Naive thymus-derived CD4-positive, alpha-beta T cell (primary cell): ENCODE data around the gene IL23R. TPM values are rescaled to one million over a fixed set of nuclear protein-coding genes. Genes with fewer than 3 reads are reported as not detected.
"Not testable (repeated sequence)": the region's sequence is repeated elsewhere in the genome, so short reads cannot be mapped to it uniquely, and the experiment has no call there.

Experiments
- ATAC-seq: fragments of 150-1000 bp; cut with Tn5 transposase; 2 replicates; pipeline ENCODE4 v1.10.0; 2021; ENCODE audit warnings: mild to moderate bottlenecking, moderate library complexity
- CTCF ChIA-PET: fragments of 350-600 bp; sonication (Branson Sonifier 250); formaldehyde crosslinking; loops from one replicate; lab custom pipeline; 2021; ENCODE audit warnings: antibody characterized with exemption; lab: Charles Lee
- POLR2A ChIA-PET: fragments of 350-600 bp; sonication (Branson Sonifier 250); formaldehyde crosslinking; loops from one replicate; lab custom pipeline; 2021; ENCODE audit warnings: antibody characterized with exemption, inconsistent platforms; lab: Charles Lee
- DNase-seq, 9 donors: peaks; one replicate each; pipeline versions ENCODE4 v3.0.0 to v3.0.0-alpha.2; 2020 to 2022; ENCODE audit warnings: mixed read lengths in 1 of 9
- H3K27ac ChIP-seq: one replicate; pipeline ENCODE4 v1.7.0; 2013; ENCODE audit warnings: mild to moderate bottlenecking, low read depth, low read length, moderate library complexity
- H3K27me3 ChIP-seq, 2 donors: one replicate each; pipeline ENCODE4 v1.7.0; 2013; ENCODE audit warnings: low read length in 2 of 2, mild to moderate bottlenecking in 2 of 2, moderate library complexity in 2 of 2; ENCODE audit not compliant: control insufficient read depth in 2 of 2, insufficient read depth in 2 of 2
- H3K36me3 ChIP-seq, 3 experiments: 1 replicate in 2 of 3; 2 replicates in 1 of 3; pipeline ENCODE4 v1.7.0; 2013; ENCODE audit warnings: low read length in 3 of 3, mild to moderate bottlenecking in 3 of 3, moderate library complexity in 1 of 3; ENCODE audit not compliant: insufficient read depth in 3 of 3, control insufficient read depth in 2 of 3
- H3K4me1 ChIP-seq, 2 donors: one replicate each; pipeline ENCODE4 v1.7.0; 2013; ENCODE audit warnings: low read length in 2 of 2, mild to moderate bottlenecking in 2 of 2, moderate library complexity in 1 of 2; ENCODE audit not compliant: control insufficient read depth in 2 of 2, insufficient read depth in 2 of 2
- H3K4me3 ChIP-seq: 2 replicates; pipeline ENCODE4 v1.7.0; 2013; ENCODE audit warnings: mild to moderate bottlenecking, low read length
- H3K9me3 ChIP-seq, 3 experiments: 1 replicate in 2 of 3; 2 replicates in 1 of 3; pipeline ENCODE4 v1.7.0; 2013; ENCODE audit warnings: low read length in 3 of 3; ENCODE audit not compliant: control insufficient read depth in 2 of 3
- H3K27ac Mint-ChIP-seq, 9 donors: one replicate each; pipeline ENCODE4 v1.8.0; 2020 to 2022; ENCODE audit warnings: mixed read lengths in 9 of 9, mild to moderate bottlenecking in 8 of 9, moderate library complexity in 5 of 9, inconsistent platforms in 2 of 9
- H3K27me3 Mint-ChIP-seq, 5 donors: one replicate each; pipeline ENCODE4 v1.8.0; 2021 to 2022; ENCODE audit warnings: mixed read lengths in 5 of 5, mild to moderate bottlenecking in 1 of 5
- H3K36me3 Mint-ChIP-seq, 5 donors: one replicate each; pipeline ENCODE4 v1.8.0; 2020 to 2022; ENCODE audit warnings: mixed read lengths in 5 of 5, mild to moderate bottlenecking in 3 of 5, inconsistent platforms in 1 of 5
- H3K4me1 Mint-ChIP-seq, 7 donors: one replicate each; pipeline ENCODE4 v1.8.0; 2020 to 2022; ENCODE audit warnings: mixed read lengths in 7 of 7, mild to moderate bottlenecking in 3 of 7, inconsistent platforms in 1 of 7
- H3K4me3 Mint-ChIP-seq, 10 donors: one replicate each; pipeline ENCODE4 v1.8.0; 2020 to 2022; ENCODE audit warnings: mild to moderate bottlenecking in 10 of 10, mixed read lengths in 10 of 10, moderate library complexity in 6 of 10, inconsistent platforms in 2 of 10
- H3K9me3 Mint-ChIP-seq, 11 donors: one replicate each; pipeline ENCODE4 v1.8.0; 2020 to 2022; ENCODE audit warnings: mixed read lengths in 11 of 11, mild to moderate bottlenecking in 4 of 11, inconsistent platforms in 1 of 11, moderate library complexity in 1 of 11
- intact Hi-C, 2 donors: fragments of 100-400 bp; cut with micrococcal nuclease; formaldehyde crosslinking; loops; one replicate each; pipeline ENCODE4 v1.15.1; 2023
- polyA plus RNA-seq, 2 donors: library from polyadenylated mRNA; unstranded; fragments of 300-500 nt; fragmentation: Illumina TruSeq; gene quantifications; one replicate each; pipeline ENCODE4 v1.2.3, GENCODE V29; 2021
- total RNA-seq, 6 experiments: library from RNA in 5 of 6; stranded (reverse) in 5 of 6; gene quantifications; 1 replicate in 5 of 6; 2 replicates in 1 of 6; pipeline ENCODE4 v1.2.3 and lab custom pipeline; 2021 to 2026

IL23R gene
- total and polyA plus RNA-seq, 7 experiments from 2014 or later: 0.09 to 0.48 (median 0.17) TPM; not detected in 4

GRCh38 chr1:67146101-67146500 lies 20.2 kb upstream of the IL23R start:
- DNase-seq (no peak), ATAC-seq (no peak)
- no peaks in the 10 kb centered on the region for H3K36me3 ChIP-seq
- Mint-ChIP-seq H3K27me3 (peaks cover 0 to 4% (median 0%) of the 10 kb centered on the region in 5 donors), H3K4me1 (peaks cover 27 to 64% (median 55%) of the 10 kb centered on the region in 7 donors), H3K4me3 (no peak overlapping the region), H3K36me3 (peaks cover 0 to 1% (median 0%) of the 10 kb centered on the region in 5 donors), H3K9me3 (no peaks in the 10 kb centered on the region), H3K27ac (peak overlapping the region in 1 of 9 donors; percentile 35)
- peaks cover 10 to 22% of the 10 kb centered on the region in 2 donors for H3K4me1 ChIP-seq
- no peak overlapping the region for H3K27ac ChIP-seq
- H3K9me3 ChIP-seq: no peaks in the 10 kb centered on the region
- no peaks in the 10 kb centered on the region for H3K27me3 ChIP-seq
- H3K4me3 ChIP-seq: no peak overlapping the region
- ChIA-PET POLR2A (interaction anchor here (0.8 to 3.2 kb wide), 4 partner anchors 11 to 93 kb away, joined by 4 to 14 read pairs (median 8); partner anchors contain the start of genes C1orf141 and SLC35D1), CTCF (interaction anchor here (0.6 to 13.4 kb wide), 8 partner anchors 25 to 379 kb away, joined by 3 to 157 read pairs (median 4); no protein-coding TSS in a partner anchor)
- intact Hi-C loops: loop anchor here (5.0 kb wide), 3 partner anchors 164 to 699 kb away; no protein-coding TSS in a partner anchor

GRCh38 chr1:67146539-67146938 lies 19.7 kb upstream of the IL23R start:
- Histone ChIP-seq H3K9me3 (no peaks in the 10 kb centered on the region), H3K36me3 (no peaks in the 10 kb centered on the region), H3K4me3 (no peak overlapping the region), H3K27me3 (no peaks in the 10 kb centered on the region), H3K27ac (no peak overlapping the region), H3K4me1 (peaks cover 10 to 22% of the 10 kb centered on the region in 2 donors)
- Mint-ChIP-seq H3K27ac (peak overlapping the region in 2 of 9 donors; percentile 34 to 35), H3K4me1 (peaks cover 26 to 60% (median 53%) of the 10 kb centered on the region in 7 donors), H3K9me3 (no peaks in the 10 kb centered on the region), H3K4me3 (no peak overlapping the region), H3K36me3 (peaks cover 0 to 1% (median 0%) of the 10 kb centered on the region in 5 donors), H3K27me3 (peaks cover 0 to 3% (median 0%) of the 10 kb centered on the region in 5 donors)
- DNase-seq (no peak), ATAC-seq (no peak)
- intact Hi-C loops: loop anchor here (5.0 kb wide), 3 partner anchors 164 to 699 kb away; no protein-coding TSS in a partner anchor
- CTCF ChIA-PET: interaction anchor here (0.6 to 13.4 kb wide), 7 partner anchors 25 to 174 kb away, joined by 3 to 157 read pairs (median 3); no protein-coding TSS in a partner anchor
- POLR2A ChIA-PET: interaction anchor here (3.2 kb wide), 1 partner anchor 12 kb away, joined by 10 read pairs; the partner anchor contains the start of gene C1orf141

GRCh38 chr1:67147973-67148372 lies 18.3 kb upstream of the IL23R start:
- not testable (repeated sequence) for H3K9me3 Mint-ChIP-seq, H3K27ac ChIP-seq, H3K4me3 ChIP-seq, H3K4me3 Mint-ChIP-seq, H3K36me3 ChIP-seq, DNase-seq, H3K36me3 Mint-ChIP-seq, H3K27me3 Mint-ChIP-seq, ATAC-seq, H3K9me3 ChIP-seq, H3K27me3 ChIP-seq
- Mint-ChIP-seq H3K4me1 (peaks cover 20 to 49% (median 46%) of the 10 kb centered on the region in 7 donors), H3K27ac (peak overlapping the region in 1 of 9 donors; percentile 37)
- ChIA-PET CTCF (interaction anchor here (0.6 to 13.4 kb wide), 21 partner anchors 9 to 803 kb away, joined by 3 to 157 read pairs (median 6); partner anchors contain the start of gene IL23R), POLR2A (interaction anchor here (1.0 to 2.8 kb wide), 4 partner anchors 64 to 162 kb away, joined by 3 to 16 read pairs (median 9); partner anchors contain the start of gene SLC35D1)
- intact Hi-C loops: loop anchor here (2.0 to 5.0 kb wide), 6 partner anchors 23 to 701 kb away; partner anchors contain the start of genes DNAI4 (in 1 of the 2) and MIER1 (in 1 of the 2)
- H3K4me1 ChIP-seq: peaks cover 9 to 17% of the 10 kb centered on the region in 2 donors

GRCh38 chr1:67148516-67149178 lies 17.6 kb upstream of the IL23R start:
- Histone ChIP-seq H3K27me3 (no peaks in the 10 kb centered on the region), H3K4me1 (peaks cover 2 to 11% of the 10 kb centered on the region in 2 donors), H3K27ac (no peak overlapping the region), H3K36me3 (no peaks in the 10 kb centered on the region), H3K9me3 (no peaks in the 10 kb centered on the region), H3K4me3 (no peak overlapping the region)
- ChIA-PET POLR2A (interaction anchor here (0.7 to 2.8 kb wide), 8 partner anchors 22 to 179 kb away, joined by 3 to 16 read pairs (median 5); partner anchors contain the start of gene SLC35D1), CTCF (interaction anchor here (0.7 to 13.4 kb wide), 45 partner anchors 10 to 804 kb away, joined by 3 to 157 read pairs (median 4); partner anchors contain the start of genes IL23R and SLC35D1)
- Mint-ChIP-seq H3K4me1 (peaks cover 13 to 42% (median 40%) of the 10 kb centered on the region in 7 donors), H3K27me3 (peaks cover 0 to 9% (median 0%) of the 10 kb centered on the region in 5 donors), H3K4me3 (peak overlapping the region in 3 of 10 donors; percentile 17 to 33 (median 32)), H3K36me3 (peaks cover 0 to 3% (median 0%) of the 10 kb centered on the region in 5 donors), H3K27ac (peak overlapping the region in 5 of 9 donors; percentile 34 to 75 (median 56)), H3K9me3 (no peaks in the 10 kb centered on the region)
- intact Hi-C loops: loop anchor here (1.0 to 5.0 kb wide), 15 partner anchors 22 to 701 kb away; partner anchors contain the start of genes DNAI4 (in 1 of the 2) and MIER1 (in 1 of the 2)
- ATAC-seq (peak; percentile 45), DNase-seq (peak in 1 of 9 donors; percentile 39)

- Histone ChIP-seq H3K4me3 (no peak overlapping the region), H3K36me3 (no peaks in the 10 kb centered on the region), H3K9me3 (no peaks in the 10 kb centered on the region), H3K27me3 (no peaks in the 10 kb centered on the region), H3K4me1 (peaks cover 0 to 6% of the 10 kb centered on the region in 2 donors), H3K27ac (no peak overlapping the region)
- POLR2A ChIA-PET: interaction anchor here (0.7 to 2.8 kb wide), 9 partner anchors 21 to 581 kb away, joined by 3 to 16 read pairs (median 4); partner anchors contain the start of gene SLC35D1
- Mint-ChIP-seq H3K9me3 (peaks cover 0 to 3% (median 0%) of the 10 kb centered on the region in 11 donors), H3K27ac (peak overlapping the region in 4 of 9 donors; percentile 34 to 75 (median 61)), H3K4me3 (peak overlapping the region in 3 of 10 donors; percentile 32 to 35 (median 33)), H3K4me1 (peaks cover 7 to 36% (median 34%) of the 10 kb centered on the region in 7 donors), H3K36me3 (peaks cover 0 to 6% (median 0%) of the 10 kb centered on the region in 5 donors), H3K27me3 (peaks cover 0 to 9% (median 0%) of the 10 kb centered on the region in 5 donors)
- intact Hi-C loops: loop anchor here (1.0 to 5.0 kb wide), 15 partner anchors 22 to 702 kb away; partner anchors contain the start of genes DNAI4 (in 1 of the 2) and MIER1 (in 1 of the 2)
- DNase-seq: peak in 8 of 9 donors; percentile 49 to 81 (median 72)
- peak; percentile 91 for ATAC-seq
- CTCF ChIA-PET: interaction anchor here (0.6 to 13.4 kb wide), 51 partner anchors 11 to 804 kb away, joined by 3 to 157 read pairs (median 4); partner anchors contain the start of genes IL23R and SLC35D1
Measured at GRCh38 chr1:67149179-67149770, 17.0 kb upstream of the IL23R start.
